H9 (cell line): ENCODE measurements around the gene NCOA1. TPM values are rescaled to one million over a fixed set of nuclear protein-coding genes. Genes with fewer than 3 reads are reported as not detected.

ENCODE experiments used
- DNase-seq: peaks from one replicate; pipeline ENCODE4 v3.0.0-alpha.2; 2017
- H2AFZ ChIP-seq: one replicate; pipeline ENCODE4 v1.6.1; 2013; ENCODE audit warnings: mild to moderate bottlenecking, low read length, control low read depth, moderate library complexity
- H2AK5ac ChIP-seq: 2 replicates; pipeline ENCODE4 v1.6.1; 2013; ENCODE audit warnings: low read length, control low read depth, mixed read lengths; ENCODE audit not compliant: insufficient read length
- H2BK120ac ChIP-seq: one replicate; pipeline ENCODE4 v1.6.1; 2013; ENCODE audit warnings: low read depth, mild to moderate bottlenecking, low read length, control low read depth, inconsistent platforms; ENCODE audit not compliant: poor library complexity, severe bottlenecking
- H2BK12ac ChIP-seq: 2 replicates; pipeline ENCODE4 v1.6.1; 2013; ENCODE audit warnings: low read length, control low read depth, mixed read lengths, low read depth; ENCODE audit not compliant: insufficient read length
- H2BK15ac ChIP-seq: 2 replicates; pipeline ENCODE4 v1.6.1; 2013; ENCODE audit warnings: low read depth, low read length, control low read depth
- H2BK20ac ChIP-seq: one replicate; pipeline ENCODE4 v1.6.1; 2013; ENCODE audit warnings: low read depth, mild to moderate bottlenecking, low read length, control low read depth, inconsistent platforms; ENCODE audit not compliant: poor library complexity, severe bottlenecking
- H2BK5ac ChIP-seq: 2 replicates; pipeline ENCODE4 v1.6.1; 2013; ENCODE audit warnings: low read length, control low read depth, mixed read lengths; ENCODE audit not compliant: insufficient read length
- H3K14ac ChIP-seq: 2 replicates; pipeline ENCODE4 v1.6.1; 2013; ENCODE audit warnings: low read length, control low read depth; ENCODE audit not compliant: insufficient read depth
- H3K18ac ChIP-seq: 2 replicates; pipeline ENCODE4 v1.6.1; 2013; ENCODE audit warnings: low read depth, mild to moderate bottlenecking, mixed read lengths, low read length, control low read depth; ENCODE audit not compliant: insufficient read length
- H3K23ac ChIP-seq: 2 replicates; pipeline ENCODE4 v1.6.1; 2013; ENCODE audit warnings: low read length, control low read depth, mixed read lengths, low read depth; ENCODE audit not compliant: insufficient read length
- H3K23me2 ChIP-seq: 2 replicates; pipeline ENCODE4 v1.6.1; 2013; ENCODE audit warnings: low read depth, mild to moderate bottlenecking, mixed read lengths, low read length, control low read depth; ENCODE audit not compliant: insufficient read length, poor library complexity, severe bottlenecking
- H3K27ac ChIP-seq: 2 replicates; pipeline ENCODE4 v1.5.1; 2013; ENCODE audit warnings: low read length, control low read depth, mixed read lengths, low read depth; ENCODE audit not compliant: insufficient read length
- H3K27me3 ChIP-seq: 2 replicates; pipeline ENCODE4 v1.6.1; 2013; ENCODE audit warnings: low read length, control low read depth, inconsistent platforms; ENCODE audit not compliant: insufficient read depth
- H3K4ac ChIP-seq: 2 replicates; pipeline ENCODE4 v1.6.1; 2013; ENCODE audit warnings: low read depth, mild to moderate bottlenecking, control low read depth, inconsistent platforms, low read length, moderate library complexity
- H3K4me1 ChIP-seq: 2 replicates; pipeline ENCODE4 v1.6.1; 2013; ENCODE audit warnings: low read length, control low read depth, inconsistent platforms; ENCODE audit not compliant: insufficient read depth
- H3K4me2 ChIP-seq: 2 replicates; pipeline ENCODE4 v1.6.1; 2013; ENCODE audit warnings: low read length, control low read depth, mixed read lengths; ENCODE audit not compliant: insufficient read length, insufficient read depth
- H3K56ac ChIP-seq: 2 replicates; pipeline ENCODE4 v1.6.1; 2013; ENCODE audit warnings: low read depth, mild to moderate bottlenecking, mixed read lengths, low read length, control low read depth; ENCODE audit not compliant: insufficient read length
- H3K79me1 ChIP-seq: 2 replicates; pipeline ENCODE4 v1.6.1; 2013; ENCODE audit warnings: low read depth, mild to moderate bottlenecking, moderate library complexity, low read length, control low read depth, inconsistent platforms; ENCODE audit not compliant: insufficient read depth, poor library complexity, severe bottlenecking
- H3K79me2 ChIP-seq: 2 replicates; pipeline ENCODE4 v1.6.1; 2013; ENCODE audit warnings: low read length, control low read depth, inconsistent platforms; ENCODE audit not compliant: insufficient read depth
- H3K9ac ChIP-seq: 2 replicates; pipeline ENCODE4 v1.6.1; 2013; ENCODE audit warnings: low read length, control low read depth, mixed read lengths; ENCODE audit not compliant: insufficient read length; ENCODE audit errors: extremely low read depth
- H3K9me3 ChIP-seq: one replicate; pipeline ENCODE4 v1.6.1; 2013; ENCODE audit warnings: low read depth, low read length, inconsistent platforms; ENCODE audit not compliant: control insufficient read depth
- H3T11ph ChIP-seq: one replicate; pipeline ENCODE4 v1.6.1; 2013; ENCODE audit warnings: mild to moderate bottlenecking, low read length, control low read depth, inconsistent platforms
- H4K20me1 ChIP-seq: one replicate; pipeline ENCODE4 v1.6.1; 2013; ENCODE audit not compliant: control insufficient read depth, insufficient read length, insufficient read depth
- H4K5ac ChIP-seq: 2 replicates; pipeline ENCODE4 v1.6.1; 2013; ENCODE audit warnings: low read depth, mild to moderate bottlenecking, mixed read lengths, low read length, control low read depth; ENCODE audit not compliant: insufficient read length
- H4K8ac ChIP-seq: replicated peaks from 2 replicates; pipeline ENCODE4 v1.6.1; 2013; ENCODE audit warnings: low read length, control low read depth, mixed read lengths, low read depth; ENCODE audit not compliant: insufficient read length
- H4K91ac ChIP-seq: 2 replicates; pipeline ENCODE4 v1.6.1; 2013; ENCODE audit warnings: low read depth, mild to moderate bottlenecking, moderate library complexity, mixed read lengths, low read length, control low read depth; ENCODE audit not compliant: insufficient read length
- H3K27ac Mint-ChIP-seq, 3 experiments: 2 replicates in 2 of 3; 3 replicates in 1 of 3; pipeline ENCODE4 v1.8.0; 2020 to 2021; ENCODE audit warnings: mixed read lengths in 3 of 3, mild to moderate bottlenecking in 1 of 3, moderate library complexity in 1 of 3
- H3K27me3 Mint-ChIP-seq: 2 replicates; pipeline ENCODE4 v1.8.0; 2021; ENCODE audit warnings: low read depth, mild to moderate bottlenecking, moderate library complexity, mixed read lengths
- H3K36me3 Mint-ChIP-seq, 3 experiments: 2 replicates in 2 of 3; 3 replicates in 1 of 3; pipeline ENCODE4 v1.8.0; 2020 to 2021; ENCODE audit warnings: low read depth in 3 of 3, mixed read lengths in 3 of 3; ENCODE audit not compliant: insufficient read depth in 1 of 3
- H3K4me1 Mint-ChIP-seq, 2 experiments: 2 replicates each; pipeline ENCODE4 v1.8.0; 2020; ENCODE audit warnings: mixed read lengths in 2 of 2
- H3K4me3 Mint-ChIP-seq, 2 experiments: 2 replicates in 1 of 2; 3 replicates in 1 of 2; pipeline ENCODE4 v1.8.0; 2020 to 2021; ENCODE audit warnings: mild to moderate bottlenecking in 2 of 2, mixed read lengths in 2 of 2, moderate library complexity in 1 of 2
- H3K9me3 Mint-ChIP-seq, 2 experiments: 2 replicates in 1 of 2; 3 replicates in 1 of 2; pipeline ENCODE4 v1.8.0; 2020; ENCODE audit warnings: mild to moderate bottlenecking in 2 of 2, mixed read lengths in 2 of 2, moderate library complexity in 1 of 2
- WGBS: extraction: QIAGEN DNeasy Blood & Tissue Kit; methylation state at CpG from one replicate; pipeline ENCODE4 v1.1.7; 2013; ENCODE audit warnings: missing lambda C conversion rate, low lambda C conversion rate, mixed read lengths; ENCODE audit not compliant: insufficient read length; ENCODE audit errors: extremely low coverage; 5-methylcytosine and 5-hydroxymethylcytosine counted together
- total RNA-seq: library from RNA; stranded (reverse); gene quantifications from 2 replicates; pipeline ENCODE4 v1.2.1, GENCODE V29; 2021
- TF ChIP-seq, protein P1 (sequence below): fragments of 200-600 bp; sonication (generic); conservative IDR thresholded peaks from 3 replicates; pipeline ENCODE4 v1.8.0; 2021; ENCODE audit warnings: antibody characterized with exemption, mild to moderate bottlenecking

The NCOA1 gene
- total RNA-seq, 1 experiment from 2014 or later, result 14.8 TPM

GRCh38 chr2:24635181-24635580 lies 144.1 kb downstream of the NCOA1 start:
- no peak overlapping the region for H3K56ac ChIP-seq
- no peak for DNase-seq
- H2BK15ac ChIP-seq, result no peak overlapping the region
- no peaks in the 10 kb centered on the region for H3K79me1 ChIP-seq
- H3K14ac ChIP-seq, result no peak overlapping the region
- H3K9me3 Mint-ChIP-seq, result peaks cover 0 to 3% of the 10 kb centered on the region in 2 experiments; a peak in 1 of 5 replicates
- no peak overlapping the region for H2AFZ ChIP-seq
- no peak overlapping the region for H4K91ac ChIP-seq
- no peak overlapping the region for H4K8ac ChIP-seq
- H2BK12ac ChIP-seq, result no peak overlapping the region
- H4K20me1 ChIP-seq, result no peaks in the 10 kb centered on the region
- H3K4me1 Mint-ChIP-seq, result no peaks in the 10 kb centered on the region
- no peaks in the 10 kb centered on the region for H3K4me1 ChIP-seq
- H3K4me3 Mint-ChIP-seq, result no peak overlapping the region
- H2AK5ac ChIP-seq, result no peak overlapping the region
- no peak overlapping the region for H3K27ac ChIP-seq
- H3K27me3 ChIP-seq, result no peaks in the 10 kb centered on the region
- no peak overlapping the region for H2BK120ac ChIP-seq
- no peaks in the 10 kb centered on the region for H3K36me3 Mint-ChIP-seq
- no peaks in the 10 kb centered on the region for H3K79me2 ChIP-seq
- no peak overlapping the region for H2BK20ac ChIP-seq
- TF ChIP-seq, protein P1, sequence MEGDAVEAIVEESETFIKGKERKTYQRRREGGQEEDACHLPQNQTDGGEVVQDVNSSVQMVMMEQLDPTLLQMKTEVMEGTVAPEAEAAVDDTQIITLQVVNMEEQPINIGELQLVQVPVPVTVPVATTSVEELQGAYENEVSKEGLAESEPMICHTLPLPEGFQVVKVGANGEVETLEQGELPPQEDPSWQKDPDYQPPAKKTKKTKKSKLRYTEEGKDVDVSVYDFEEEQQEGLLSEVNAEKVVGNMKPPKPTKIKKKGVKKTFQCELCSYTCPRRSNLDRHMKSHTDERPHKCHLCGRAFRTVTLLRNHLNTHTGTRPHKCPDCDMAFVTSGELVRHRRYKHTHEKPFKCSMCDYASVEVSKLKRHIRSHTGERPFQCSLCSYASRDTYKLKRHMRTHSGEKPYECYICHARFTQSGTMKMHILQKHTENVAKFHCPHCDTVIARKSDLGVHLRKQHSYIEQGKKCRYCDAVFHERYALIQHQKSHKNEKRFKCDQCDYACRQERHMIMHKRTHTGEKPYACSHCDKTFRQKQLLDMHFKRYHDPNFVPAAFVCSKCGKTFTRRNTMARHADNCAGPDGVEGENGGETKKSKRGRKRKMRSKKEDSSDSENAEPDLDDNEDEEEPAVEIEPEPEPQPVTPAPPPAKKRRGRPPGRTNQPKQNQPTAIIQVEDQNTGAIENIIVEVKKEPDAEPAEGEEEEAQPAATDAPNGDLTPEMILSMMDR, result no peak
- WGBS, result no CpG with 5 or more reads among the region's 2 CpGs
- no peaks in the 10 kb centered on the region for H3K9me3 ChIP-seq
- H3K4ac ChIP-seq, result no peak overlapping the region
- H3K4me2 ChIP-seq, result no peak overlapping the region
- H3K23ac ChIP-seq, result no peak overlapping the region
- H3K18ac ChIP-seq, result no peak overlapping the region
- H3T11ph ChIP-seq, result no peak overlapping the region
- no peak overlapping the region for H2BK5ac ChIP-seq
- H3K27me3 Mint-ChIP-seq, result no peaks in the 10 kb centered on the region
- H3K23me2 ChIP-seq, result no peaks in the 10 kb centered on the region
- H3K27ac Mint-ChIP-seq, result no peak overlapping the region
- no peak overlapping the region for H3K9ac ChIP-seq
- no peak overlapping the region for H4K5ac ChIP-seq
